K562 (cell line): ENCODE data around the gene KDM2B. TPM values are rescaled to one million over a fixed set of nuclear protein-coding genes. Genes with fewer than 3 reads are reported as not detected.

Experiments
- ATAC-seq: fragments of 200-7000 bp; cut with Tn5 transposase; 3 replicates; pipeline ENCODE4 v1.9.1; 2020; ENCODE audit warnings: moderate library complexity
- BruUV-seq: library from RNA; stranded (reverse); fragments of 400-500 nt; replicated peaks from 2 replicates; lab custom pipeline; 2021; lab: Mats Ljungman, UMichigan
- CTCF ChIA-PET: fragments of 300-600 bp; formaldehyde crosslinking; extraction: SDS; loops from one replicate; lab custom pipeline; 2021; ENCODE audit warnings: low intra/inter-chr PET ratio; lab: Yijun Ruan, JAX
- POLR2A ChIA-PET: fragments of 300-600, 350-650 bp; sonication (Branson Sonifier 250); formaldehyde crosslinking; extraction: SDS; loops from one replicate; lab custom pipeline; 2021; ENCODE audit warnings: antibody characterized with exemption, inconsistent platforms; lab: Yijun Ruan, JAX
- DNase-seq, 4 experiments: peaks; one replicate each; pipeline versions ENCODE4 v3.0.0 to v3.0.0-alpha.2; 2011 to 2018; ENCODE audit warnings: low spot score in 3 of 4, mixed read lengths in 3 of 4; ENCODE audit errors: extremely low read depth in 1 of 4
- FAIRE-seq: peaks from 2 replicates; lab custom pipeline; 2011; peaks lifted over from hg19 to GRCh38; lab: Jason Lieb, UNC
- H2AFZ ChIP-seq: 2 replicates; pipeline ENCODE4 v1.6.0; 2011; ENCODE audit warnings: low read depth, low read length, control low read depth, inconsistent platforms
- H3K27ac ChIP-seq: fragments of 200-600 bp; 3 replicates; pipeline ENCODE4 v1.8.0; 2011; ENCODE audit warnings: low read depth, mild to moderate bottlenecking, control low read depth, inconsistent platforms, low read length, moderate library complexity, mixed read lengths; ENCODE audit errors: extremely low read depth
- H3K27me3 ChIP-seq, 2 experiments: fragments of 300-600 bp in 1 of 2; 2 replicates in 1 of 2; 3 replicates in 1 of 2; pipeline versions ENCODE4 v1.6.0 to v1.8.0; 2011; ENCODE audit warnings: inconsistent platforms in 2 of 2, low read length in 2 of 2, mild to moderate bottlenecking in 1 of 2, mixed read lengths in 1 of 2, moderate library complexity in 1 of 2; ENCODE audit not compliant: control insufficient read depth in 2 of 2, insufficient read depth in 2 of 2
- H3K36me3 ChIP-seq: fragments of 300-600 bp; 3 replicates; pipeline ENCODE4 v1.8.0; 2011; ENCODE audit warnings: mild to moderate bottlenecking, low read length, inconsistent platforms; ENCODE audit not compliant: control insufficient read depth, insufficient read depth
- H3K4me1 ChIP-seq, 2 experiments: fragments of 200-600 bp in 1 of 2; replicated peaks in 1 of 2; 2 replicates in 1 of 2; 3 replicates in 1 of 2; pipeline versions ENCODE4 v1.5.1 to v1.8.0; 2011; ENCODE audit warnings: inconsistent platforms in 2 of 2, low read length in 2 of 2, mild to moderate bottlenecking in 1 of 2, mixed read lengths in 1 of 2, moderate library complexity in 1 of 2; ENCODE audit not compliant: control insufficient read depth in 2 of 2, insufficient read depth in 2 of 2
- H3K4me2 ChIP-seq: 2 replicates; pipeline ENCODE4 v1.6.1; 2011; ENCODE audit warnings: low read length, control low read depth, inconsistent platforms, mixed read lengths; ENCODE audit not compliant: insufficient read depth
- H3K4me3 ChIP-seq: fragments of 200-600 bp; sonication (generic), shearing (Covaris generic); 2 replicates; pipeline ENCODE4 v1.5.1; 2016; ENCODE audit warnings: control low read depth, inconsistent platforms
- H3K79me2 ChIP-seq: fragments of 200-600 bp; 3 replicates; pipeline ENCODE4 v1.8.0; 2011; ENCODE audit warnings: low read length, inconsistent platforms; ENCODE audit not compliant: control insufficient read depth, insufficient read depth
- H3K9ac ChIP-seq, 2 experiments: 2 replicates each; pipeline versions ENCODE4 v1.6.0 to v1.6.1; 2011; ENCODE audit warnings: low read depth in 2 of 2, low read length in 2 of 2, control low read depth in 1 of 2, inconsistent platforms in 1 of 2, mild to moderate bottlenecking in 1 of 2, mixed read lengths in 1 of 2; ENCODE audit not compliant: insufficient read depth in 1 of 2
- H3K9me1 ChIP-seq: one replicate; pipeline ENCODE4 v1.6.0; 2011; ENCODE audit warnings: inconsistent platforms, mild to moderate bottlenecking, low read length, moderate library complexity; ENCODE audit not compliant: control insufficient read depth, insufficient read depth
- H3K9me3 ChIP-seq: replicated peaks from 2 replicates; pipeline ENCODE4 v1.5.1; 2011; ENCODE audit warnings: low read depth, low read length, inconsistent platforms; ENCODE audit not compliant: control insufficient read depth, insufficient read depth
- H4K20me1 ChIP-seq: replicated peaks from 2 replicates; pipeline ENCODE4 v1.6.1; 2011; ENCODE audit warnings: low read length, inconsistent platforms, mixed read lengths; ENCODE audit not compliant: control insufficient read depth, insufficient read depth
- ARID4B ChIP-seq: sonication (generic); formaldehyde crosslinking; IDR thresholded peaks from 2 replicates; pipeline ENCODE4 v1.8.0; 2022; ENCODE audit warnings: mild to moderate bottlenecking, missing genetic modification reagents
- NFE2L1 ChIP-seq: fragments of 450-650 bp; IDR thresholded peaks from 2 replicates; pipeline ENCODE4 v1.6.1; 2016; ENCODE audit warnings: missing genetic modification characterization, low read depth, mild to moderate bottlenecking, missing compliant biosample characterization, moderate library complexity, borderline replicate concordance
- NKRF ChIP-seq: fragments of 450-650 bp; IDR thresholded peaks from 2 replicates; pipeline ENCODE4 v1.6.1; 2016; ENCODE audit warnings: borderline replicate concordance
- NR2F6 ChIP-seq: fragments of 450-650 bp; formaldehyde crosslinking; IDR thresholded peaks from 2 replicates; pipeline ENCODE4 v1.4.0; 2020; ENCODE audit warnings: mild to moderate bottlenecking
- POLR2G ChIP-seq: fragments of 200-400 bp; formaldehyde crosslinking; IDR thresholded peaks from 2 replicates; pipeline ENCODE4 v1.6.1; 2017; ENCODE audit warnings: low read depth, mild to moderate bottlenecking, antibody characterized with exemption, low read length, moderate library complexity
- SOX6 ChIP-seq: fragments of 450-650 bp; IDR thresholded peaks from 2 replicates; pipeline ENCODE4 v1.6.1; 2014; ENCODE audit warnings: mild to moderate bottlenecking
- ZBTB33 ChIP-seq: sonication (generic); formaldehyde crosslinking; IDR thresholded peaks from 2 replicates; pipeline ENCODE4 v1.8.1; 2023; ENCODE audit warnings: mild to moderate bottlenecking, missing genetic modification reagents
- WGBS: fragments of 100-300 bp; shearing (Covaris generic); methylation state at CpG from one replicate; pipeline ENCODE4 v1.1.6; 2016; ENCODE audit warnings: low coverage, mixed read lengths; ENCODE audit not compliant: insufficient coverage; ENCODE audit errors: missing lambda C conversion rate; 5-methylcytosine and 5-hydroxymethylcytosine counted together
- in situ Hi-C: fragments of 300-500 bp; cut with MboI; formaldehyde crosslinking; loops from 4 replicates; pipeline ENCODE4 v1.15.0; 2018; ENCODE audit warnings: inconsistent platforms, mixed read lengths
- intact Hi-C: fragments of 100-400 bp; cut with micrococcal nuclease; formaldehyde crosslinking; loops from 2 replicates; pipeline ENCODE4 v1.14.2; 2022
- polyA plus RNA-seq, 8 experiments: library from polyadenylated mRNA; depleted of rRNA in 4 of 8; stranded (reverse) in 5 of 8; unstranded in 3 of 8; fragments of >200 nt; fragmentation: Nextera tagmentation in 2 of 8; fragmentation: Illumina TruSeq in 1 of 8; extraction: Ambion mirVana in 2 of 8; extraction: Trizol in 1 of 8; gene quantifications; 2 replicates each; pipeline versions ENCODE4 v1.2.1 to v1.2.3, GENCODE V29; 2011 to 2014; ENCODE audit warnings: inconsistent platforms in 1 of 8, missing spikeins in 1 of 8
- total RNA-seq, 7 experiments: library from RNA; depleted of rRNA in 6 of 7; stranded (reverse); fragments of >200 nt in 6 of 7; fragmentation: Illumina TruSeq in 2 of 7; extraction: Trizol in 2 of 7; gene quantifications; 2 replicates each; pipeline versions ENCODE4 v1.2.1 to v1.2.3, GENCODE V29; 2011 to 2021; ENCODE audit warnings: low replicate concordance in 1 of 7

The KDM2B gene
- total and polyA plus RNA-seq, 9 of the 15 experiments (the other 6 are each of a cell fraction or from before 2014, with no cell fraction given) = 7.4 to 50.5 (median 22.5) TPM

DNA sequence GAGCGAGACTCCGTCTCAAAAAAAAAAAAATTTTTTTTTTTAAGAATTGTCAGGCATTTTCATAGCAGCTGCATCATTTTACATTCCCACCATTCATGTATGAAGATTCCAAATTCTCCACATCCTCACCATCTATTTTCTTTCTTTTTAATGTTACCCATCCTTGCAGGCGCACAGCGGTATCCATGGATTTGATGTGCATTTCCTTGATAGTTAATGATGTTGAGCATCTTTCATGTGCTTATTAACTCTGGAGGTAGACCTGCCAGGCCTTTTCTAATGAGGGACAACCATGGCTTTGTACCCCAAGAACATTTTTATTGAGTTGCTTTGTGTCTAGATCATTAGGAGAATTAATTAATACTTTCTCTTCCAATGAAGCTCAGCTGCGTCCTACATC lies 182.5 kb downstream of the KDM2B start:
- TF ChIP-seq POLR2G = no peak
- TF ChIP-seq NR2F6 (CRISPR knock-in tag) = no peak
- no peak for TF ChIP-seq NFE2L1
- TF ChIP-seq ZBTB33 (CRISPR knock-in tag) = peak; percentile 92
- no peak for TF ChIP-seq NKRF
- no peak for TF ChIP-seq SOX6
- TF ChIP-seq ARID4B = no peak
- H3K4me3 ChIP-seq = peak overlapping the region; percentile 77; the same call in 1 of the 2 replicates
- POLR2A ChIA-PET = interaction anchor here (0.6 to 0.7 kb wide), 2 partner anchors 39 to 47 kb away, joined by 3 read pairs; no protein-coding TSS in a partner anchor
- intact Hi-C loops (no loop called here), in situ Hi-C loops (no loop called here)
- ATAC-seq = no peak
- H3K4me1 ChIP-seq = peaks cover 3 to 20% of the 10 kb centered on the region in 2 experiments; a peak in 4 of 5 replicates
- no peaks in the 10 kb centered on the region; the same call in 1 of the 2 replicates for H4K20me1 ChIP-seq
- no peaks in the 10 kb centered on the region for H3K27me3 ChIP-seq
- CTCF ChIA-PET = no interaction called here
- H2AFZ ChIP-seq = no peak overlapping the region
- WGBS = 98% methylated on average over 3 of the region's 5 CpGs
- no peak overlapping the region; the same call in 2 of the 3 replicates for H3K27ac ChIP-seq
- H3K9me1 ChIP-seq = no peaks in the 10 kb centered on the region
- no peak for FAIRE-seq
- H3K4me2 ChIP-seq = peak overlapping the region; percentile 79
- no peak for DNase-seq
- BruUV-seq = no TSS peak
- H3K36me3 ChIP-seq = peaks cover 10% of the 10 kb centered on the region; the same call in 1 of the 3 replicates
- peak overlapping the region in 1 of 2 experiments; percentile 80; a peak in 1 of 4 replicates for H3K9ac ChIP-seq
- no peaks in the 10 kb centered on the region for H3K9me3 ChIP-seq
- peaks cover 46% of the 10 kb centered on the region for H3K79me2 ChIP-seq
